Endothelial cell (in vitro differentiated cells): Measurements from ENCODE around the gene CCNY. TPM values are rescaled to one million over a fixed set of nuclear protein-coding genes. Genes with fewer than 3 reads are reported as not detected.

Source experiments
- DNase-seq: peaks from one replicate; pipeline ENCODE4 v3.0.0; 2021; ENCODE audit warnings: low spot score
- H3K27ac Mint-ChIP-seq: one replicate; pipeline ENCODE4 v1.8.0; 2021; ENCODE audit warnings: mixed read lengths, inconsistent platforms; ENCODE audit not compliant: unreplicated experiment
- H3K27me3 Mint-ChIP-seq: one replicate; pipeline ENCODE4 v1.8.0; 2021; ENCODE audit warnings: mild to moderate bottlenecking, moderate library complexity, mixed read lengths, inconsistent platforms; ENCODE audit not compliant: unreplicated experiment
- H3K36me3 Mint-ChIP-seq: one replicate; pipeline ENCODE4 v1.8.0; 2021; ENCODE audit warnings: mild to moderate bottlenecking, low read depth, mixed read lengths, inconsistent platforms; ENCODE audit not compliant: unreplicated experiment
- H3K4me1 Mint-ChIP-seq: one replicate; pipeline ENCODE4 v1.8.0; 2021; ENCODE audit warnings: mild to moderate bottlenecking, mixed read lengths, inconsistent platforms; ENCODE audit not compliant: unreplicated experiment
- H3K4me3 Mint-ChIP-seq: one replicate; pipeline ENCODE4 v1.8.0; 2021; ENCODE audit warnings: mild to moderate bottlenecking, mixed read lengths, inconsistent platforms; ENCODE audit not compliant: unreplicated experiment
- H3K9me3 Mint-ChIP-seq: one replicate; pipeline ENCODE4 v1.8.0; 2021; ENCODE audit warnings: mixed read lengths, inconsistent platforms; ENCODE audit not compliant: unreplicated experiment
- total RNA-seq: library from RNA; stranded (reverse); fragmentation: NEBNext Ultra II Directional; extraction: Animal tissue kit (Norgen Biotek cat#: 25700); gene quantifications from one replicate; pipeline ENCODE4 v1.2.1, GENCODE V29; 2021; ENCODE audit not compliant: unreplicated experiment
- TF ChIP-seq, protein P1 (sequence below): fragments of 200-600 bp; sonication (generic); IDR thresholded peaks from one replicate; pipeline ENCODE4 v1.5.0; 2021; ENCODE audit warnings: antibody characterized with exemption; ENCODE audit not compliant: unreplicated experiment

CCNY gene
- total RNA-seq, 1 donor from 2014 or later: 169 TPM

DNA sequence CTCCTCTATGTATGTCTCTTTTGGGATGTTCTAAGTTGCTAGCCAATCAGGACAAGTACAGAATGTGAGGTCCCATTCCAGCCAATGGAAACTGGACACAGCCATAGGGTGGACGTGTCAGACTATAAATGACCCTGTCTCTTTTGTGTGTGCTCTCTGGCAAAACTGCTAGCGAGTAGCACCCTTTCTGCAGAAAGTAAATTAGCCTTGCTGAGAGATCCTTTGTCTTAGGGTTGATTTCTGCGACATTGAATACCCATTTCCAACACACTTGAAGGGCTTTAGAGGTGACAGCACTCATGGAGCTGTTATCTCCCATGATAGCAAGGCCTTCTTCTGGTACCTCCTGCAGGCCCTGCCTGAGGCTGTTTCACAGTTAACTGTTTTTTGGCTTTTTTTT, 107.5 kb downstream of the CCNY start:
- TF ChIP-seq, protein P1, sequence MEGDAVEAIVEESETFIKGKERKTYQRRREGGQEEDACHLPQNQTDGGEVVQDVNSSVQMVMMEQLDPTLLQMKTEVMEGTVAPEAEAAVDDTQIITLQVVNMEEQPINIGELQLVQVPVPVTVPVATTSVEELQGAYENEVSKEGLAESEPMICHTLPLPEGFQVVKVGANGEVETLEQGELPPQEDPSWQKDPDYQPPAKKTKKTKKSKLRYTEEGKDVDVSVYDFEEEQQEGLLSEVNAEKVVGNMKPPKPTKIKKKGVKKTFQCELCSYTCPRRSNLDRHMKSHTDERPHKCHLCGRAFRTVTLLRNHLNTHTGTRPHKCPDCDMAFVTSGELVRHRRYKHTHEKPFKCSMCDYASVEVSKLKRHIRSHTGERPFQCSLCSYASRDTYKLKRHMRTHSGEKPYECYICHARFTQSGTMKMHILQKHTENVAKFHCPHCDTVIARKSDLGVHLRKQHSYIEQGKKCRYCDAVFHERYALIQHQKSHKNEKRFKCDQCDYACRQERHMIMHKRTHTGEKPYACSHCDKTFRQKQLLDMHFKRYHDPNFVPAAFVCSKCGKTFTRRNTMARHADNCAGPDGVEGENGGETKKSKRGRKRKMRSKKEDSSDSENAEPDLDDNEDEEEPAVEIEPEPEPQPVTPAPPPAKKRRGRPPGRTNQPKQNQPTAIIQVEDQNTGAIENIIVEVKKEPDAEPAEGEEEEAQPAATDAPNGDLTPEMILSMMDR: no peak
- H3K36me3 Mint-ChIP-seq: peaks cover 46% of the 10 kb centered on the region
- DNase-seq: no peak
- H3K4me1 Mint-ChIP-seq: peaks cover 50% of the 10 kb centered on the region
- H3K27me3 Mint-ChIP-seq: peaks cover 26% of the 10 kb centered on the region
- H3K27ac Mint-ChIP-seq: peak overlapping the region; percentile 81
- peaks cover 21% of the 10 kb centered on the region for H3K9me3 Mint-ChIP-seq
- H3K4me3 Mint-ChIP-seq: no peak overlapping the region

GRCh38 chr10:35445150-35445884, 109.0 kb downstream of the CCNY start:
- Mint-ChIP-seq H3K4me3 (peak overlapping the region; percentile 79), H3K9me3 (peaks cover 21% of the 10 kb centered on the region), H3K27ac (peak overlapping the region; percentile 55), H3K36me3 (peaks cover 52% of the 10 kb centered on the region), H3K27me3 (peaks cover 32% of the 10 kb centered on the region), H3K4me1 (peaks cover 54% of the 10 kb centered on the region)
- no peak for DNase-seq
- TF ChIP-seq, protein P1: no peak

GRCh38 chr10:35446439-35446838, 110.1 kb downstream of the CCNY start:
- DNase-seq: no peak
- Mint-ChIP-seq H3K4me1 (peaks cover 65% of the 10 kb centered on the region), H3K9me3 (peaks cover 21% of the 10 kb centered on the region), H3K36me3 (peaks cover 48% of the 10 kb centered on the region), H3K27ac (peak overlapping the region; percentile 68), H3K27me3 (peaks cover 34% of the 10 kb centered on the region), H3K4me3 (no peak overlapping the region)
- TF ChIP-seq, protein P1: no peak

DNA sequence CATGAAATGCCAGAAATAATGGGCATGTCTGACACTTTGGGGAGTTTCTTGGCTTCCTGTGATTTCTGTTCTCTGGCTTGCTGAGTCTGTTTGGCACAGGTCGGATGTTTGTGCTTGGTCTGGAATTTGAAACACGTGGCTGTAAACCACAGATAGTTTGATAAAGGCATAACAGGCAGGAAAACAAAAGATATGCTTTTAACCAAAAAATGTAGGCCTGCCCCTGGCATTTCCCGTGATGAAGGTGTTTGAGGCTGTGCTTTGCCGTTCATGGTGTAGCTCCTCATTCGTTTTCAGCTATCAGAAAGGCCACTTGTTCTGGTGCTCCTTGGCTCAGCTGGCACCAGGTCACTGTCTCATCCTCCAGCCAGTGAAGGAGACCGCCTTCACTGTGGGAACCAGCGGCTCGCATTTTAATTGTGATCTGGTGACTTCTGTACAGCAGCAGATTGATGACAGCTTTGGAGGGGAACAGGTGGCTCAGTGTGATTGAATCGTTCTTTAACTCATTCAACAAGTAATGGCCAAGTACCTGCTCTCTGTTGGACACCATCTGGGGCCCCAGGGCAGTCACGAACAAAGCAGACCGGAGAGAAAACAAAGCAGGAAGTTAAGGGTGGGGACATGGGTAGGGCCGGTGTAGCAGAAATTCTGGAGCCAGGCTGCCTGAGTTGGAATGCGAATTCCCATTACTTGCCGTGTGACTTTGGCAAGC, 111.5 kb downstream of the CCNY start:
- DNase-seq: no peak
- Mint-ChIP-seq H3K36me3 (peaks cover 38% of the 10 kb centered on the region), H3K27ac (peak overlapping the region; percentile 68), H3K9me3 (peaks cover 17% of the 10 kb centered on the region), H3K4me1 (peaks cover 65% of the 10 kb centered on the region), H3K4me3 (peak overlapping the region; percentile 12), H3K27me3 (peaks cover 29% of the 10 kb centered on the region)
- TF ChIP-seq, protein P1: no peak
